HepG2 (cell line): ENCODE measurements around the gene FHIP2A. TPM values are rescaled to one million over a fixed set of nuclear protein-coding genes. Genes with fewer than 3 reads are reported as not detected.

Experiments used
- ATAC-seq: fragments of 200-7000 bp; cut with Tn5 transposase; 3 replicates; pipeline ENCODE4 v1.9.1; 2020; ENCODE audit warnings: mild to moderate bottlenecking, moderate library complexity
- BruUV-seq: library from RNA; stranded (reverse); fragments of 400-500 nt; replicated peaks from 2 replicates; lab custom pipeline; 2021; lab: Mats Ljungman, UMichigan
- CTCF ChIA-PET: fragments of 300-600 bp; formaldehyde crosslinking; extraction: SDS; loops from one replicate; lab custom pipeline; 2021; ENCODE audit warnings: low total read pairs, inconsistent platforms, low intra/inter-chr PET ratio; lab: Yijun Ruan, JAX
- POLR2A ChIA-PET: fragments of 350-600 bp; sonication (Branson Sonifier 250); formaldehyde crosslinking; loops from one replicate; lab custom pipeline; 2020; ENCODE audit warnings: antibody characterized with exemption, inconsistent platforms; lab: Yijun Ruan, JAX
- DNase-seq: peaks from one replicate; pipeline ENCODE4 v3.0.0-alpha.2; 2015; ENCODE audit warnings: low spot score
- FAIRE-seq: peaks from 3 replicates; lab custom pipeline; 2011; peaks lifted over from hg19 to GRCh38; lab: Jason Lieb, UNC
- H2AFZ ChIP-seq: one replicate; pipeline ENCODE4 v1.6.1; 2011; ENCODE audit warnings: low read length, inconsistent platforms
- H3K27ac ChIP-seq: fragments of 300-600 bp; 3 replicates; pipeline ENCODE4 v1.8.0; 2011; ENCODE audit warnings: mixed run types, mild to moderate bottlenecking, mixed read lengths, low read length, inconsistent platforms; ENCODE audit not compliant: insufficient read depth; ENCODE audit errors: extremely low read length
- H3K27me3 ChIP-seq, 2 experiments: fragments of 200-600 bp in 1 of 2; 2 replicates in 1 of 2; 3 replicates in 1 of 2; pipeline versions ENCODE4 v1.6.0 to v1.8.0; 2011; ENCODE audit warnings: low read length in 2 of 2, mild to moderate bottlenecking in 2 of 2, moderate library complexity in 2 of 2, inconsistent platforms in 1 of 2; ENCODE audit not compliant: insufficient read depth in 2 of 2, control insufficient read depth in 1 of 2
- H3K36me3 ChIP-seq, 2 experiments: fragments of 200-600 bp in 1 of 2; replicated peaks in 1 of 2; 2 replicates in 1 of 2; 3 replicates in 1 of 2; pipeline versions ENCODE4 v1.5.1 to v1.8.0; 2011; ENCODE audit warnings: low read length in 2 of 2, inconsistent platforms in 1 of 2; ENCODE audit not compliant: insufficient read depth in 2 of 2, control insufficient read depth in 1 of 2
- H3K4me1 ChIP-seq: 2 replicates; pipeline ENCODE4 v1.5.1; 2012; ENCODE audit warnings: low read length, inconsistent platforms; ENCODE audit not compliant: insufficient read depth
- H3K4me2 ChIP-seq: 2 replicates; pipeline ENCODE4 v1.6.0; 2011; ENCODE audit warnings: low read depth, low read length, inconsistent platforms
- H3K4me3 ChIP-seq, 3 experiments: fragments of 200-600 bp in 1 of 3; sonication (generic), shearing (Covaris generic) in 1 of 3; replicated peaks in 1 of 3; 2 replicates each; pipeline ENCODE4 v1.5.1; 2011 to 2016; ENCODE audit warnings: low read length in 3 of 3, inconsistent platforms in 2 of 3, low read depth in 2 of 3, mild to moderate bottlenecking in 2 of 3, control low read depth in 1 of 3, mixed read lengths in 1 of 3; ENCODE audit not compliant: insufficient read depth in 1 of 3
- H3K79me2 ChIP-seq: one replicate; pipeline ENCODE4 v1.6.1; 2011; ENCODE audit warnings: low read length, inconsistent platforms; ENCODE audit not compliant: insufficient read depth
- H3K9ac ChIP-seq: 2 replicates; pipeline ENCODE4 v1.6.0; 2011; ENCODE audit warnings: mild to moderate bottlenecking, low read depth, low read length, inconsistent platforms; ENCODE audit not compliant: insufficient read depth
- H3K9me3 ChIP-seq: 2 replicates; pipeline ENCODE4 v1.5.1; 2012; ENCODE audit warnings: mild to moderate bottlenecking, low read length
- H4K20me1 ChIP-seq: 2 replicates; pipeline ENCODE4 v1.6.0; 2011; ENCODE audit warnings: inconsistent platforms, mild to moderate bottlenecking, low read length, moderate library complexity; ENCODE audit not compliant: insufficient read depth
- AGO1 ChIP-seq: fragments of 200-400 bp; formaldehyde crosslinking; IDR thresholded peaks from 2 replicates; pipeline ENCODE4 v1.6.1; 2017; ENCODE audit warnings: mild to moderate bottlenecking, low read depth, low read length, moderate library complexity; ENCODE audit not compliant: poor library complexity, severe bottlenecking
- FOXK1 ChIP-seq: sonication (generic); formaldehyde crosslinking; IDR thresholded peaks from 2 replicates; pipeline ENCODE4 v1.4.0; 2020; ENCODE audit warnings: low read depth, missing genetic modification reagents, borderline replicate concordance
- KDM1A ChIP-seq: IDR thresholded peaks from 2 replicates; pipeline ENCODE4 v1.6.1; 2016; ENCODE audit warnings: missing compliant biosample characterization
- KDM4B ChIP-seq: sonication (generic); formaldehyde crosslinking; IDR thresholded peaks from 2 replicates; pipeline ENCODE4 v1.4.0; 2020; ENCODE audit warnings: missing genetic modification reagents
- KLF11 ChIP-seq: IDR thresholded peaks from 2 replicates; pipeline ENCODE4 v1.6.1; 2016; ENCODE audit warnings: missing compliant biosample characterization
- SATB2 ChIP-seq: sonication (generic); formaldehyde crosslinking; IDR thresholded peaks from 2 replicates; pipeline ENCODE4 v1.5.0; 2020; ENCODE audit warnings: missing genetic modification reagents
- SIX4 ChIP-seq: sonication (generic); formaldehyde crosslinking; IDR thresholded peaks from 2 replicates; pipeline ENCODE4 v1.4.0; 2020; ENCODE audit warnings: missing genetic modification reagents
- TMF1 ChIP-seq: sonication (generic); formaldehyde crosslinking; IDR thresholded peaks from 2 replicates; pipeline ENCODE4 v1.8.1; 2022; ENCODE audit warnings: low read depth, missing genetic modification reagents
- ZNF180 ChIP-seq: sonication (generic); formaldehyde crosslinking; IDR thresholded peaks from 2 replicates; pipeline ENCODE4 v1.4.0; 2020; ENCODE audit warnings: low read depth, missing genetic modification reagents, borderline replicate concordance
- ZNF274 ChIP-seq: sonication (generic); formaldehyde crosslinking; IDR thresholded peaks from 2 replicates; pipeline ENCODE4 v1.5.1; 2020; ENCODE audit warnings: mild to moderate bottlenecking, missing genetic modification reagents
- ZNF326 ChIP-seq: sonication (generic); formaldehyde crosslinking; IDR thresholded peaks from 2 replicates; pipeline ENCODE4 v1.4.0; 2020; ENCODE audit warnings: missing genetic modification reagents, borderline replicate concordance
- ZNF382 ChIP-seq: sonication (generic); formaldehyde crosslinking; IDR thresholded peaks from 2 replicates; pipeline ENCODE4 v1.5.0; 2020; ENCODE audit warnings: missing genetic modification reagents, mild to moderate bottlenecking, borderline replicate concordance
- ZNF44 ChIP-seq: sonication (generic); formaldehyde crosslinking; IDR thresholded peaks from 2 replicates; pipeline ENCODE4 v1.5.1; 2020; ENCODE audit warnings: mild to moderate bottlenecking, missing genetic modification reagents
- ZSCAN31 ChIP-seq: sonication (generic); formaldehyde crosslinking; IDR thresholded peaks from 2 replicates; pipeline ENCODE4 v1.5.0; 2020; ENCODE audit warnings: low read depth, mild to moderate bottlenecking, missing genetic modification reagents
- WGBS: methylation state at CpG from one replicate; pipeline ENCODE4 v1.1.6; 2017; ENCODE audit warnings: low lambda C conversion rate; 5-methylcytosine and 5-hydroxymethylcytosine counted together
- in situ Hi-C: cut with HindIII; loops from 2 replicates; pipeline ENCODE4 v1.10.0; 2017; ENCODE audit warnings: low pct_unique_long_range_greater_than_20kb; ENCODE audit not compliant: extremely low pct_ligation_motif_present
- intact Hi-C: fragments of 100-400 bp; cut with micrococcal nuclease; formaldehyde crosslinking; loops from one replicate; pipeline ENCODE4 v1.10.0; 2022; ENCODE audit not compliant: unreplicated experiment
- polyA plus RNA-seq, 8 experiments: library from polyadenylated mRNA; depleted of rRNA in 3 of 8; stranded (reverse) in 7 of 8; unstranded in 1 of 8; fragments of >200 nt; fragmentation: Illumina TruSeq in 4 of 8; extraction: Trizol in 4 of 8; gene quantifications; 2 replicates each; pipeline versions ENCODE4 v1.2.1 to v1.2.3, GENCODE V29; 2011 to 2016; ENCODE audit warnings: low read depth in 4 of 8, missing spikeins in 1 of 8, mixed read lengths in 1 of 8; ENCODE audit not compliant: insufficient read depth in 1 of 8
- total RNA-seq, 5 experiments: library from RNA; depleted of rRNA; stranded (reverse); fragments of >200 nt; fragmentation: Illumina TruSeq; extraction: Trizol; gene quantifications; 2 replicates each; pipeline ENCODE4 v1.2.3, GENCODE V29; 2016; ENCODE audit warnings: low read depth in 1 of 5
- TF ChIP-seq, protein P1 (sequence below): IDR thresholded peaks from 2 replicates; pipeline ENCODE4 v1.6.1; 2016
- TF ChIP-seq, protein P2 (sequence below): sonication (generic); formaldehyde crosslinking; IDR thresholded peaks from 2 replicates; pipeline ENCODE4 v1.4.0; 2020; ENCODE audit warnings: missing genetic modification reagents
- TF ChIP-seq, protein P3 (sequence below): IDR thresholded peaks from 2 replicates; pipeline ENCODE4 v1.6.1; 2016; ENCODE audit warnings: missing genetic modification reagents, missing compliant biosample characterization
- TF ChIP-seq, protein P4 (sequence below): sonication (generic); formaldehyde crosslinking; IDR thresholded peaks from 2 replicates; pipeline ENCODE4 v1.8.0; 2022; ENCODE audit warnings: low read depth, missing genetic modification reagents
- TF ChIP-seq, protein P5 (sequence below): sonication (generic); formaldehyde crosslinking; IDR thresholded peaks from 2 replicates; pipeline ENCODE4 v1.8.0; 2022; ENCODE audit warnings: missing genetic modification reagents, low read depth, mild to moderate bottlenecking, borderline replicate concordance

FHIP2A gene
- total and polyA plus RNA-seq, 2 of the 13 experiments (the other 11 are each of a cell fraction or from before 2014, with no cell fraction given) = 6.5 to 8.3 TPM

DNA sequence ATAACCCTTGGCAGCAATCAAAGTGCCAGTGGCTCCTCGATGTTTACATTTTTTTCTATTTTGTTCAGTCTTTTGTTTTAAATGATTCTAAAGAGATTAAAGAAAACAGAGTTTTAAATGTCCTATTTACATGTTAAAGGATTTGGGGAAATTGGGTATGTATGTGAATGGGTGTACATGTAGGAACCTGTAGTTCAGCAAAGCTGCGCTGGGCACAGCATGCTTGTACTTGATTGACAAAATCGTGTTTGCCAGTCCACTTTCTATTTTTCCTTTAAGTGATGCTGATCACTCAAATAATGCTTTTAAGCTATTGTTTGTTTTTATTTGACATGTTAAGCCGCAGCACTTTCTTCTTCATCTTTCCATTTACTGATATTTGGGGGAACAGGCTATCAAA lies 40.9 kb downstream of the FHIP2A start:
- no peak for ATAC-seq
- CTCF ChIA-PET = no interaction called here
- Histone ChIP-seq H3K9ac (no peak overlapping the region), H3K4me3 (no peak overlapping the region), H2AFZ (no peak overlapping the region), H3K79me2 (no peaks in the 10 kb centered on the region), H3K36me3 (peaks cover 5 to 31% of the 10 kb centered on the region in 2 experiments; a peak in 4 of 5 replicates), H3K27ac (no peak overlapping the region), H3K27me3 (no peaks in the 10 kb centered on the region), H3K9me3 (no peaks in the 10 kb centered on the region), H4K20me1 (no peaks in the 10 kb centered on the region), H3K4me1 (peaks cover 8% of the 10 kb centered on the region; the same call in 1 of the 2 replicates), H3K4me2 (no peak overlapping the region)
- intact Hi-C loops (no loop called here), in situ Hi-C loops (no loop called here)
- DNase-seq = no peak
- WGBS = 99% methylated on average over 4 of the region's 4 CpGs
- POLR2A ChIA-PET = no interaction called here
- TF ChIP-seq KDM4B (CRISPR knock-in tag) (no peak), ZSCAN31 (CRISPR knock-in tag) (no peak), TMF1 (no peak), ZNF274 (CRISPR knock-in tag) (no peak), SATB2 (CRISPR knock-in tag) (no peak), KDM1A (CRISPR knock-in tag) (no peak), ZNF44 (CRISPR knock-in tag) (no peak), KLF11 (no peak), SIX4 (CRISPR knock-in tag) (no peak), ZNF382 (no peak), AGO1 (no peak), ZNF326 (no peak), FOXK1 (no peak), ZNF180 (CRISPR knock-in tag) (no peak)
- TF ChIP-seq, protein P1, sequence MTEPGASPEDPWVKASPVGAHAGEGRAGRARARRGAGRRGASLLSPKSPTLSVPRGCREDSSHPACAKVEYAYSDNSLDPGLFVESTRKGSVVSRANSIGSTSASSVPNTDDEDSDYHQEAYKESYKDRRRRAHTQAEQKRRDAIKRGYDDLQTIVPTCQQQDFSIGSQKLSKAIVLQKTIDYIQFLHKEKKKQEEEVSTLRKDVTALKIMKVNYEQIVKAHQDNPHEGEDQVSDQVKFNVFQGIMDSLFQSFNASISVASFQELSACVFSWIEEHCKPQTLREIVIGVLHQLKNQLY (CRISPR knock-in tag) = no peak
- TF ChIP-seq, protein P2, sequence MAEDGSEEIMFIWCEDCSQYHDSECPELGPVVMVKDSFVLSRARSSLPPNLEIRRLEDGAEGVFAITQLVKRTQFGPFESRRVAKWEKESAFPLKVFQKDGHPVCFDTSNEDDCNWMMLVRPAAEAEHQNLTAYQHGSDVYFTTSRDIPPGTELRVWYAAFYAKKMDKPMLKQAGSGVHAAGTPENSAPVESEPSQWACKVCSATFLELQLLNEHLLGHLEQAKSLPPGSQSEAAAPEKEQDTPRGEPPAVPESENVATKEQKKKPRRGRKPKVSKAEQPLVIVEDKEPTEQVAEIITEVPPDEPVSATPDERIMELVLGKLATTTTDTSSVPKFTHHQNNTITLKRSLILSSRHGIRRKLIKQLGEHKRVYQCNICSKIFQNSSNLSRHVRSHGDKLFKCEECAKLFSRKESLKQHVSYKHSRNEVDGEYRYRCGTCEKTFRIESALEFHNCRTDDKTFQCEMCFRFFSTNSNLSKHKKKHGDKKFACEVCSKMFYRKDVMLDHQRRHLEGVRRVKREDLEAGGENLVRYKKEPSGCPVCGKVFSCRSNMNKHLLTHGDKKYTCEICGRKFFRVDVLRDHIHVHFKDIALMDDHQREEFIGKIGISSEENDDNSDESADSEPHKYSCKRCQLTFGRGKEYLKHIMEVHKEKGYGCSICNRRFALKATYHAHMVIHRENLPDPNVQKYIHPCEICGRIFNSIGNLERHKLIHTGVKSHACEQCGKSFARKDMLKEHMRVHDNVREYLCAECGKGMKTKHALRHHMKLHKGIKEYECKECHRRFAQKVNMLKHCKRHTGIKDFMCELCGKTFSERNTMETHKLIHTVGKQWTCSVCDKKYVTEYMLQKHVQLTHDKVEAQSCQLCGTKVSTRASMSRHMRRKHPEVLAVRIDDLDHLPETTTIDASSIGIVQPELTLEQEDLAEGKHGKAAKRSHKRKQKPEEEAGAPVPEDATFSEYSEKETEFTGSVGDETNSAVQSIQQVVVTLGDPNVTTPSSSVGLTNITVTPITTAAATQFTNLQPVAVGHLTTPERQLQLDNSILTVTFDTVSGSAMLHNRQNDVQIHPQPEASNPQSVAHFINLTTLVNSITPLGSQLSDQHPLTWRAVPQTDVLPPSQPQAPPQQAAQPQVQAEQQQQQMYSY (CRISPR knock-in tag) = no peak
- TF ChIP-seq, protein P3, sequence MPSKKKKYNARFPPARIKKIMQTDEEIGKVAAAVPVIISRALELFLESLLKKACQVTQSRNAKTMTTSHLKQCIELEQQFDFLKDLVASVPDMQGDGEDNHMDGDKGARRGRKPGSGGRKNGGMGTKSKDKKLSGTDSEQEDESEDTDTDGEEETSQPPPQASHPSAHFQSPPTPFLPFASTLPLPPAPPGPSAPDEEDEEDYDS (CRISPR knock-in tag) = no peak
- TF ChIP-seq, protein P4, sequence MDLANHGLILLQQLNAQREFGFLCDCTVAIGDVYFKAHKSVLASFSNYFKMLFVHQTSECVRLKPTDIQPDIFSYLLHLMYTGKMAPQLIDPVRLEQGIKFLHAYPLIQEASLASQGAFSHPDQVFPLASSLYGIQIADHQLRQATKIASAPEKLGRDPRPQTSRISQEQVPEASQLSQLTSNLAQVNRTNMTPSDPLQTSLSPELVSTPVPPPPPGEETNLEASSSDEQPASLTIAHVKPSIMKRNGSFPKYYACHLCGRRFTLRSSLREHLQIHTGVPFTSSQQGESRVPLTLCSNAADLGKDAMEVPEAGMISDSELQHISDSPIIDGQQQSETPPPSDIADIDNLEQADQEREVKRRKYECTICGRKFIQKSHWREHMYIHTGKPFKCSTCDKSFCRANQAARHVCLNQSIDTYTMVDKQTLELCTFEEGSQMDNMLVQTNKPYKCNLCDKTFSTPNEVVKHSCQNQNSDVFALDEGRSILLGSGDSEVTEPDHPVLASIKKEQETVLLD = no peak
- TF ChIP-seq, protein P5, sequence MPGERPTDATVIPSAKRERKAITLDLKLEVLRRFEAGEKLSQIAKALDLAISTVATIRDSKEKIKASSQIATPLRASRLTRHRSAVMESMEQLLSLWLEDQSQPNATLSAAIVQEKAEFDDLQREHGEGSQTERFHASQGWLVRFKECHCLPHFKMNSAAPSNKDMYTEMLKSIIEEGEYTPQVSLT (CRISPR knock-in tag) = no peak
- no peak for FAIRE-seq
- no TSS peak for BruUV-seq
